MM.1S (cell line): ENCODE data around the gene FASTKD1.
"Not testable (repeated sequence)": the region's sequence is repeated elsewhere in the genome, so short reads cannot be mapped to it uniquely, and the experiment has no call there.

Experiments used
- DNase-seq: peaks from one replicate; pipeline ENCODE4 v3.0.0-alpha.2; 2015
- H2AFZ ChIP-seq: fragments of 300-600 bp; sonication (generic); 2 replicates; pipeline ENCODE4 v1.6.0; 2016; ENCODE audit warnings: antibody characterized with exemption, low read length
- H3F3A ChIP-seq: fragments of 300-600 bp; sonication (generic); 2 replicates; pipeline ENCODE4 v1.6.1; 2016; ENCODE audit warnings: mild to moderate bottlenecking, antibody characterized with exemption, low read length, moderate library complexity, mixed read lengths; ENCODE audit not compliant: insufficient read depth
- H3K27ac ChIP-seq: fragments of 300-600 bp; sonication (generic); 2 replicates; pipeline ENCODE4 v1.5.1; 2016; ENCODE audit warnings: mild to moderate bottlenecking, low read length
- H3K27me3 ChIP-seq: fragments of 300-600 bp; sonication (generic); replicated peaks from 2 replicates; pipeline ENCODE4 v1.6.0; 2016; ENCODE audit warnings: low read length; ENCODE audit not compliant: insufficient read depth
- H3K36me3 ChIP-seq: fragments of 300-600 bp; sonication (generic); replicated peaks from 2 replicates; pipeline ENCODE4 v1.6.1; 2016; ENCODE audit warnings: mild to moderate bottlenecking, low read length, mixed read lengths; ENCODE audit not compliant: insufficient read depth
- H3K4me1 ChIP-seq: fragments of 300-600 bp; sonication (generic); 2 replicates; pipeline ENCODE4 v1.6.1; 2016; ENCODE audit warnings: low read length, mixed read lengths
- H3K4me2 ChIP-seq: fragments of 300-600 bp; sonication (generic); 2 replicates; pipeline ENCODE4 v1.6.0; 2016; ENCODE audit warnings: low read depth, low read length
- H3K4me3 ChIP-seq: fragments of 300-600 bp; sonication (generic); 2 replicates; pipeline ENCODE4 v1.5.1; 2016; ENCODE audit warnings: low read length, mixed read lengths
- H3K79me2 ChIP-seq: fragments of 300-600 bp; sonication (generic); 2 replicates; pipeline ENCODE4 v1.6.1; 2016; ENCODE audit warnings: mixed run types, low read length, mixed read lengths
- H3K9ac ChIP-seq: fragments of 300-600 bp; sonication (generic); 2 replicates; pipeline ENCODE4 v1.6.1; 2016; ENCODE audit warnings: low read length, mixed read lengths
- H3K9me2 ChIP-seq: fragments of 300-600 bp; sonication (generic); replicated peaks from 2 replicates; pipeline ENCODE4 v1.6.1; 2016; ENCODE audit warnings: mild to moderate bottlenecking, low read length, mixed read lengths; ENCODE audit not compliant: insufficient read depth
- H3K9me3 ChIP-seq: fragments of 300-600 bp; sonication (generic); replicated peaks from 2 replicates; pipeline ENCODE4 v1.6.1; 2016; ENCODE audit warnings: mild to moderate bottlenecking, low read length, mixed read lengths; ENCODE audit not compliant: insufficient read depth
- H4K20me1 ChIP-seq: fragments of 300-600 bp; sonication (generic); 2 replicates; pipeline ENCODE4 v1.6.1; 2016; ENCODE audit warnings: mild to moderate bottlenecking, low read length, moderate library complexity, mixed read lengths; ENCODE audit not compliant: insufficient read depth
- CTCF ChIP-seq: fragments of 300-600 bp; sonication (generic); IDR thresholded peaks from 2 replicates; pipeline ENCODE4 v1.5.1; 2016; ENCODE audit warnings: antibody characterized with exemption, low read length, mixed read lengths
- EZH2 ChIP-seq: fragments of 300-600 bp; sonication (generic); optimal IDR thresholded peaks from 2 replicates; pipeline ENCODE3; 2017; ENCODE audit warnings: low read depth, mild to moderate bottlenecking, antibody characterized with exemption, low read length, mixed read lengths
- EZH2phosphoT487 ChIP-seq: fragments of 300-600 bp; sonication (generic); IDR thresholded peaks from 2 replicates; pipeline ENCODE4 v1.6.1; 2018; ENCODE audit warnings: antibody characterized with exemption, low read length

The FASTKD1 gene

DNA sequence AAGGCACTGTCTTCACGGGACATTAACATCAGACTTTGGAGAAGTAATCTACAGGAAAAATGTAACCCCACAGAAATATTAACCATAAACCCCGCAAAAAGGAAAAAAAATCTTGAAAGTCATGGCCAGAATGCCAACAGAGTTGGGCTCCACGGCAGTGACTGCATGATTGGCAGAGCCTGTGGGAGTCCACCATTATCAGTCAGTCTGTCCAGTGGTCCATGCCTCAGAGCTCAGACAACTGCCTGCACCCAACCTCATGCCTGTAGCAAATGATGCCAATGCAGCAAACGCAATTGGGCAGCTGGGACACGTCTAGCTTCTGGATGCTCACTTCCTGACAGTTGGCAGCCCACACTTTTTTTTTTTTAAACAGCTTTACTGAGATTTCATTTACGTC, 5.4 kb upstream of the FASTKD1 start:
- H3K27ac ChIP-seq: no peak overlapping the region
- 0 out of 2 replicates have a peak, but pooled peaks cover 2% of the 10 kb centered on the region for H3K4me1 ChIP-seq
- H3K9me2 ChIP-seq: no peaks in the 10 kb centered on the region
- H3K4me3 ChIP-seq: no peak overlapping the region
- no peaks in the 10 kb centered on the region for H3F3A ChIP-seq
- no peak overlapping the region for H3K4me2 ChIP-seq
- no peaks in the 10 kb centered on the region for H3K36me3 ChIP-seq
- H3K27me3 ChIP-seq: no peaks in the 10 kb centered on the region
- no peaks in the 10 kb centered on the region for H4K20me1 ChIP-seq
- H3K9me3 ChIP-seq: no peaks in the 10 kb centered on the region
- no peak for TF ChIP-seq CTCF
- no peak for TF ChIP-seq EZH2
- no peak for TF ChIP-seq EZH2phosphoT487
- H3K79me2 ChIP-seq: no peaks in the 10 kb centered on the region
- H2AFZ ChIP-seq: no peak overlapping the region
- no peak overlapping the region for H3K9ac ChIP-seq
- DNase-seq: no peak

DNA sequence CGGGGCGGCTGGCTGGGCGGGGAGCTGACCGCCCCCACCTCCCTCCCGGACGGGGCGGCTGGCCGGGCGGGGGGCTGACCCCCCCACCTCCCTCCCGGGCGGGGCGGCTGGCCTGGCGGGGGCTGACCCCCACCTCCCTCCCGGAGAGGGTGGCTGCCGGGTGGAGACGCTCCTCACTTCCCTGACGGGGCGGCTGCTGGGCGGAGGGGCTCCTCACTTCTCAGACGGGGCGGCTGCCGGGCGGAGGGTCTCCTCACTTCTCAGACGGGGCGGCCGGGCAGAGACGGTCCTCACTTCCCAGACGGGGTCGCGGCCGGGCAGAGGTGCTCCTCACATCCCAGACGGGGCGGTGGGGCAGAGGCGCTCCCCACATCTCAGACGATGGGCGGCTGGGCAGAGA, 1.6 kb upstream of the FASTKD1 start:
- not testable (repeated sequence) for H3K27ac ChIP-seq, H2AFZ ChIP-seq, H4K20me1 ChIP-seq, DNase-seq, H3K27me3 ChIP-seq, H3K4me3 ChIP-seq, H3K9me2 ChIP-seq, H3K4me1 ChIP-seq, H3K36me3 ChIP-seq, H3K4me2 ChIP-seq, H3K9me3 ChIP-seq, H3K9ac ChIP-seq
- Histone ChIP-seq H3K79me2 (peaks cover 33% of the 10 kb centered on the region), H3F3A (peaks cover 13% of the 10 kb centered on the region)

GRCh38 chr2:169574539-169574938, 874 bp upstream of the FASTKD1 start:
- peaks cover 39% of the 10 kb centered on the region for H3K79me2 ChIP-seq
- DNase-seq, H2AFZ ChIP-seq, H3K27ac ChIP-seq, H3K9me2 ChIP-seq, H3K9ac ChIP-seq, H3K9me3 ChIP-seq, H3K36me3 ChIP-seq, H3K4me3 ChIP-seq, H3K4me1 ChIP-seq, H3K4me2 ChIP-seq, H3K27me3 ChIP-seq, H4K20me1 ChIP-seq: not testable (repeated sequence)
- peaks cover 13% of the 10 kb centered on the region for H3F3A ChIP-seq

GRCh38 chr2:169573974-169574299, 272 bp upstream of the FASTKD1 start:
- Histone ChIP-seq H3K79me2 (peaks cover 45% of the 10 kb centered on the region), H2AFZ (no peak overlapping the region), H3K9me3 (no peaks in the 10 kb centered on the region), H4K20me1 (no peaks in the 10 kb centered on the region), H3K4me3 (peak overlapping the region; percentile 76), H3K9me2 (no peaks in the 10 kb centered on the region), H3K36me3 (no peaks in the 10 kb centered on the region), H3K27me3 (no peaks in the 10 kb centered on the region), H3K4me2 (peak overlapping the region; percentile 84; the same call in 1 of the 2 replicates), H3K4me1 (peaks cover 10% of the 10 kb centered on the region), H3K27ac (no peak overlapping the region), H3F3A (peaks cover 13% of the 10 kb centered on the region), H3K9ac (no peak overlapping the region)
- no peak for DNase-seq
- TF ChIP-seq EZH2 (no peak), CTCF (no peak), EZH2phosphoT487 (no peak)
